Astrocyte (in vitro differentiated cells and primary cell): Measurements from ENCODE around the gene ITPA. TPM values are rescaled to one million over a fixed set of nuclear protein-coding genes. Genes with fewer than 3 reads are reported as not detected.
A peak's percentile ranks its signal among the peaks of the same experiment; 100 is the strongest.

Experiments used
- DNase-seq: peaks from one replicate; pipeline ENCODE4 v3.0.0-alpha.2; 2010; ENCODE audit warnings: low read depth
- FAIRE-seq: peaks from 2 replicates; lab custom pipeline; 2011; peaks lifted over from hg19 to GRCh38; lab: Jason Lieb, UNC
- H2AFZ ChIP-seq: 2 replicates; pipeline ENCODE4 v1.6.0; 2012; ENCODE audit warnings: low read depth, low read length, inconsistent platforms
- H3K27ac ChIP-seq: 2 replicates; pipeline ENCODE4 v1.5.1; 2011; ENCODE audit warnings: low read depth, low read length, inconsistent platforms
- H3K27me3 ChIP-seq: 2 replicates; pipeline ENCODE4 v1.6.0; 2011; ENCODE audit warnings: low read length, inconsistent platforms; ENCODE audit not compliant: insufficient read depth
- H3K36me3 ChIP-seq: 2 replicates; pipeline ENCODE4 v1.5.1; 2011; ENCODE audit warnings: low read length, inconsistent platforms; ENCODE audit not compliant: insufficient read depth
- H3K4me1 ChIP-seq: 2 replicates; pipeline ENCODE4 v1.5.1; 2011; ENCODE audit warnings: low read length, inconsistent platforms; ENCODE audit not compliant: insufficient read depth
- H3K4me2 ChIP-seq: 2 replicates; pipeline ENCODE4 v1.6.0; 2012; ENCODE audit warnings: low read length, inconsistent platforms
- H3K4me3 ChIP-seq: 2 replicates; pipeline ENCODE4 v1.5.1; 2011; ENCODE audit warnings: low read depth, mild to moderate bottlenecking, low read length, inconsistent platforms; ENCODE audit not compliant: insufficient read depth
- H3K79me2 ChIP-seq: 2 replicates; pipeline ENCODE4 v1.6.0; 2012; ENCODE audit warnings: mild to moderate bottlenecking, low read length, inconsistent platforms; ENCODE audit not compliant: insufficient read depth
- H3K9ac ChIP-seq: 2 replicates; pipeline ENCODE4 v1.6.0; 2012; ENCODE audit warnings: mild to moderate bottlenecking, low read length, inconsistent platforms
- H3K9me3 ChIP-seq: 2 replicates; pipeline ENCODE4 v1.5.1; 2012; ENCODE audit warnings: low read depth, mild to moderate bottlenecking, low read length, inconsistent platforms; ENCODE audit not compliant: insufficient read depth
- H4K20me1 ChIP-seq: 2 replicates; pipeline ENCODE4 v1.6.0; 2012; ENCODE audit warnings: low read length, inconsistent platforms; ENCODE audit not compliant: insufficient read depth
- H3K27ac Mint-ChIP-seq: one replicate; pipeline ENCODE4 v1.8.0; 2021; ENCODE audit warnings: mild to moderate bottlenecking, mixed read lengths; ENCODE audit not compliant: unreplicated experiment
- H3K27me3 Mint-ChIP-seq: one replicate; pipeline ENCODE4 v1.8.0; 2021; ENCODE audit warnings: low read depth, mixed read lengths; ENCODE audit not compliant: unreplicated experiment
- H3K36me3 Mint-ChIP-seq: one replicate; pipeline ENCODE4 v1.8.0; 2021; ENCODE audit warnings: low read depth, mixed read lengths; ENCODE audit not compliant: unreplicated experiment
- H3K4me1 Mint-ChIP-seq: one replicate; pipeline ENCODE4 v1.8.0; 2021; ENCODE audit warnings: low read depth, mixed read lengths; ENCODE audit not compliant: unreplicated experiment
- H3K4me3 Mint-ChIP-seq: one replicate; pipeline ENCODE4 v1.8.0; 2021; ENCODE audit warnings: mild to moderate bottlenecking, moderate library complexity, mixed read lengths; ENCODE audit not compliant: unreplicated experiment
- H3K9me3 Mint-ChIP-seq: one replicate; pipeline ENCODE4 v1.8.0; 2021; ENCODE audit warnings: mild to moderate bottlenecking, mixed read lengths; ENCODE audit not compliant: unreplicated experiment
- CTCF ChIP-seq: IDR thresholded peaks from 2 replicates; pipeline ENCODE4 v1.5.1; 2011; ENCODE audit warnings: low read depth, mild to moderate bottlenecking, inconsistent platforms, low read length, moderate library complexity; ENCODE audit not compliant: insufficient read depth
- EZH2 ChIP-seq: IDR thresholded peaks from 2 replicates; pipeline ENCODE4 v1.6.1; 2012; ENCODE audit warnings: mild to moderate bottlenecking, low read length, inconsistent platforms; ENCODE audit not compliant: insufficient read depth
- total RNA-seq: library from RNA; stranded (reverse); gene quantifications from 2 replicates; pipeline ENCODE4 v1.2.1, GENCODE V29; 2021

ITPA gene
- total RNA-seq, 1 donor from 2014 or later, result 55.5 TPM

GRCh38 chr20:3237958-3238615 lies 28.8 kb downstream of the ITPA start:
- Mint-ChIP-seq H3K4me3 (no peak overlapping the region), H3K27ac (no peak overlapping the region), H3K36me3 (peaks cover 5% of the 10 kb centered on the region), H3K9me3 (no peaks in the 10 kb centered on the region), H3K27me3 (peaks cover 45% of the 10 kb centered on the region), H3K4me1 (no peaks in the 10 kb centered on the region)
- FAIRE-seq, result no peak
- H4K20me1 ChIP-seq, result peaks cover 21% of the 10 kb centered on the region
- peak overlapping the region; percentile 88 for H2AFZ ChIP-seq
- peaks cover 37% of the 10 kb centered on the region for H3K27me3 ChIP-seq
- no peak for TF ChIP-seq CTCF
- TF ChIP-seq EZH2, result peak; percentile 97
- H3K9ac ChIP-seq, result no peak overlapping the region
- H3K27ac ChIP-seq, result no peak overlapping the region
- H3K4me3 ChIP-seq, result peak overlapping the region; percentile 62
- DNase-seq, result no peak
- H3K79me2 ChIP-seq, result no peaks in the 10 kb centered on the region
- no peaks in the 10 kb centered on the region for H3K9me3 ChIP-seq
- H3K4me1 ChIP-seq, result peaks cover 8% of the 10 kb centered on the region
- H3K4me2 ChIP-seq, result peak overlapping the region; percentile 86
- H3K36me3 ChIP-seq, result no peaks in the 10 kb centered on the region

GRCh38 chr20:3238616-3239025 lies 29.3 kb downstream of the ITPA start:
- Mint-ChIP-seq H3K36me3 (peaks cover 5% of the 10 kb centered on the region), H3K4me1 (no peaks in the 10 kb centered on the region), H3K4me3 (peak overlapping the region; percentile 83), H3K27ac (no peak overlapping the region), H3K9me3 (no peaks in the 10 kb centered on the region), H3K27me3 (peaks cover 45% of the 10 kb centered on the region)
- Histone ChIP-seq H4K20me1 (peaks cover 21% of the 10 kb centered on the region), H3K27ac (no peak overlapping the region), H3K79me2 (no peaks in the 10 kb centered on the region), H3K36me3 (no peaks in the 10 kb centered on the region), H3K4me2 (peak overlapping the region; percentile 86), H3K9ac (no peak overlapping the region), H3K4me3 (peak overlapping the region; percentile 62), H3K9me3 (no peaks in the 10 kb centered on the region), H2AFZ (peak overlapping the region; percentile 88), H3K4me1 (peaks cover 8% of the 10 kb centered on the region), H3K27me3 (peaks cover 37% of the 10 kb centered on the region)
- no peak for FAIRE-seq
- no peak for DNase-seq
- TF ChIP-seq CTCF, result no peak
- TF ChIP-seq EZH2, result peak; percentile 85
